H9 (cell line): ENCODE results near the gene PM20D1. TPM values are rescaled to one million over a fixed set of nuclear protein-coding genes. Genes with fewer than 3 reads are reported as not detected.

Source experiments
- DNase-seq: peaks from one replicate; pipeline ENCODE4 v3.0.0-alpha.2; 2017
- H2AFZ ChIP-seq: one replicate; pipeline ENCODE4 v1.6.1; 2013; ENCODE audit warnings: mild to moderate bottlenecking, low read length, control low read depth, moderate library complexity
- H2AK5ac ChIP-seq: 2 replicates; pipeline ENCODE4 v1.6.1; 2013; ENCODE audit warnings: low read length, control low read depth, mixed read lengths; ENCODE audit not compliant: insufficient read length
- H2BK120ac ChIP-seq: one replicate; pipeline ENCODE4 v1.6.1; 2013; ENCODE audit warnings: low read depth, mild to moderate bottlenecking, low read length, control low read depth, inconsistent platforms; ENCODE audit not compliant: poor library complexity, severe bottlenecking
- H2BK12ac ChIP-seq: 2 replicates; pipeline ENCODE4 v1.6.1; 2013; ENCODE audit warnings: low read length, control low read depth, mixed read lengths, low read depth; ENCODE audit not compliant: insufficient read length
- H2BK15ac ChIP-seq: 2 replicates; pipeline ENCODE4 v1.6.1; 2013; ENCODE audit warnings: low read depth, low read length, control low read depth
- H2BK20ac ChIP-seq: one replicate; pipeline ENCODE4 v1.6.1; 2013; ENCODE audit warnings: low read depth, mild to moderate bottlenecking, low read length, control low read depth, inconsistent platforms; ENCODE audit not compliant: poor library complexity, severe bottlenecking
- H2BK5ac ChIP-seq: 2 replicates; pipeline ENCODE4 v1.6.1; 2013; ENCODE audit warnings: low read length, control low read depth, mixed read lengths; ENCODE audit not compliant: insufficient read length
- H3K14ac ChIP-seq: 2 replicates; pipeline ENCODE4 v1.6.1; 2013; ENCODE audit warnings: low read length, control low read depth; ENCODE audit not compliant: insufficient read depth
- H3K18ac ChIP-seq: 2 replicates; pipeline ENCODE4 v1.6.1; 2013; ENCODE audit warnings: low read depth, mild to moderate bottlenecking, mixed read lengths, low read length, control low read depth; ENCODE audit not compliant: insufficient read length
- H3K23ac ChIP-seq: 2 replicates; pipeline ENCODE4 v1.6.1; 2013; ENCODE audit warnings: low read length, control low read depth, mixed read lengths, low read depth; ENCODE audit not compliant: insufficient read length
- H3K23me2 ChIP-seq: 2 replicates; pipeline ENCODE4 v1.6.1; 2013; ENCODE audit warnings: low read depth, mild to moderate bottlenecking, mixed read lengths, low read length, control low read depth; ENCODE audit not compliant: insufficient read length, poor library complexity, severe bottlenecking
- H3K27ac ChIP-seq: 2 replicates; pipeline ENCODE4 v1.5.1; 2013; ENCODE audit warnings: low read length, control low read depth, mixed read lengths, low read depth; ENCODE audit not compliant: insufficient read length
- H3K27me3 ChIP-seq: 2 replicates; pipeline ENCODE4 v1.6.1; 2013; ENCODE audit warnings: low read length, control low read depth, inconsistent platforms; ENCODE audit not compliant: insufficient read depth
- H3K4ac ChIP-seq: 2 replicates; pipeline ENCODE4 v1.6.1; 2013; ENCODE audit warnings: low read depth, mild to moderate bottlenecking, control low read depth, inconsistent platforms, low read length, moderate library complexity
- H3K4me1 ChIP-seq: 2 replicates; pipeline ENCODE4 v1.6.1; 2013; ENCODE audit warnings: low read length, control low read depth, inconsistent platforms; ENCODE audit not compliant: insufficient read depth
- H3K4me2 ChIP-seq: 2 replicates; pipeline ENCODE4 v1.6.1; 2013; ENCODE audit warnings: low read length, control low read depth, mixed read lengths; ENCODE audit not compliant: insufficient read length, insufficient read depth
- H3K56ac ChIP-seq: 2 replicates; pipeline ENCODE4 v1.6.1; 2013; ENCODE audit warnings: low read depth, mild to moderate bottlenecking, mixed read lengths, low read length, control low read depth; ENCODE audit not compliant: insufficient read length
- H3K79me1 ChIP-seq: 2 replicates; pipeline ENCODE4 v1.6.1; 2013; ENCODE audit warnings: low read depth, mild to moderate bottlenecking, moderate library complexity, low read length, control low read depth, inconsistent platforms; ENCODE audit not compliant: insufficient read depth, poor library complexity, severe bottlenecking
- H3K79me2 ChIP-seq: 2 replicates; pipeline ENCODE4 v1.6.1; 2013; ENCODE audit warnings: low read length, control low read depth, inconsistent platforms; ENCODE audit not compliant: insufficient read depth
- H3K9ac ChIP-seq: 2 replicates; pipeline ENCODE4 v1.6.1; 2013; ENCODE audit warnings: low read length, control low read depth, mixed read lengths; ENCODE audit not compliant: insufficient read length; ENCODE audit errors: extremely low read depth
- H3K9me3 ChIP-seq: one replicate; pipeline ENCODE4 v1.6.1; 2013; ENCODE audit warnings: low read depth, low read length, inconsistent platforms; ENCODE audit not compliant: control insufficient read depth
- H3T11ph ChIP-seq: one replicate; pipeline ENCODE4 v1.6.1; 2013; ENCODE audit warnings: mild to moderate bottlenecking, low read length, control low read depth, inconsistent platforms
- H4K20me1 ChIP-seq: one replicate; pipeline ENCODE4 v1.6.1; 2013; ENCODE audit not compliant: control insufficient read depth, insufficient read length, insufficient read depth
- H4K5ac ChIP-seq: 2 replicates; pipeline ENCODE4 v1.6.1; 2013; ENCODE audit warnings: low read depth, mild to moderate bottlenecking, mixed read lengths, low read length, control low read depth; ENCODE audit not compliant: insufficient read length
- H4K8ac ChIP-seq: replicated peaks from 2 replicates; pipeline ENCODE4 v1.6.1; 2013; ENCODE audit warnings: low read length, control low read depth, mixed read lengths, low read depth; ENCODE audit not compliant: insufficient read length
- H4K91ac ChIP-seq: 2 replicates; pipeline ENCODE4 v1.6.1; 2013; ENCODE audit warnings: low read depth, mild to moderate bottlenecking, moderate library complexity, mixed read lengths, low read length, control low read depth; ENCODE audit not compliant: insufficient read length
- H3K27ac Mint-ChIP-seq, 3 experiments: 2 replicates in 2 of 3; 3 replicates in 1 of 3; pipeline ENCODE4 v1.8.0; 2020 to 2021; ENCODE audit warnings: mixed read lengths in 3 of 3, mild to moderate bottlenecking in 1 of 3, moderate library complexity in 1 of 3
- H3K27me3 Mint-ChIP-seq: 2 replicates; pipeline ENCODE4 v1.8.0; 2021; ENCODE audit warnings: low read depth, mild to moderate bottlenecking, moderate library complexity, mixed read lengths
- H3K36me3 Mint-ChIP-seq, 3 experiments: 2 replicates in 2 of 3; 3 replicates in 1 of 3; pipeline ENCODE4 v1.8.0; 2020 to 2021; ENCODE audit warnings: low read depth in 3 of 3, mixed read lengths in 3 of 3; ENCODE audit not compliant: insufficient read depth in 1 of 3
- H3K4me1 Mint-ChIP-seq, 2 experiments: 2 replicates each; pipeline ENCODE4 v1.8.0; 2020; ENCODE audit warnings: mixed read lengths in 2 of 2
- H3K4me3 Mint-ChIP-seq, 2 experiments: 2 replicates in 1 of 2; 3 replicates in 1 of 2; pipeline ENCODE4 v1.8.0; 2020 to 2021; ENCODE audit warnings: mild to moderate bottlenecking in 2 of 2, mixed read lengths in 2 of 2, moderate library complexity in 1 of 2
- H3K9me3 Mint-ChIP-seq, 2 experiments: 2 replicates in 1 of 2; 3 replicates in 1 of 2; pipeline ENCODE4 v1.8.0; 2020; ENCODE audit warnings: mild to moderate bottlenecking in 2 of 2, mixed read lengths in 2 of 2, moderate library complexity in 1 of 2
- WGBS: extraction: QIAGEN DNeasy Blood & Tissue Kit; methylation state at CpG from one replicate; pipeline ENCODE4 v1.1.7; 2013; ENCODE audit warnings: missing lambda C conversion rate, low lambda C conversion rate, mixed read lengths; ENCODE audit not compliant: insufficient read length; ENCODE audit errors: extremely low coverage; 5-methylcytosine and 5-hydroxymethylcytosine counted together
- total RNA-seq: library from RNA; stranded (reverse); gene quantifications from 2 replicates; pipeline ENCODE4 v1.2.1, GENCODE V29; 2021
- TF ChIP-seq, protein P1 (sequence below): fragments of 200-600 bp; sonication (generic); conservative IDR thresholded peaks from 3 replicates; pipeline ENCODE4 v1.8.0; 2021; ENCODE audit warnings: antibody characterized with exemption, mild to moderate bottlenecking

PM20D1 gene
- total RNA-seq, 1 experiment from 2014 or later = not detected

DNA sequence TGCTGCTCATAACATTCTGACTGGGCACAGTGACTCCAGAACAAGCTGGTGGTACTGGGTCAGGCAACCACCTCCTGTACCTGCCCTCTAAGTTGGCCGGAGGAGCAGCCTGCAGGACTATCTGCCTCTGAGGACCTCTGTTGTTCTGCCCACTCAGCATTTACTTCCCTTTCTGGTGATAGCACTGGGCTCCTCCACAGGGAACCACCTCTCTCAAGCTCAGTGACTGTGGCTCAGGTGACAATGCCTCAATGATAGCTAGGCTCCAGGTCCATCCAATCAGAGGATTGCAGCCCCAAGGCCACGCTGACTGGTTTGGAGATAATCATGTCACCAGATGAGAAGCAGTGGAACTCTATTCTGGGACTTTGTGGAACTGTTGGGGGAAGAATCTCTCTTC, 52.8 kb downstream of the PM20D1 start:
- no peak overlapping the region for H3K27ac ChIP-seq
- no peak overlapping the region for H2AK5ac ChIP-seq
- H4K5ac ChIP-seq = no peak overlapping the region
- H3K79me1 ChIP-seq = no peaks in the 10 kb centered on the region
- H3K23ac ChIP-seq = no peak overlapping the region
- H2BK5ac ChIP-seq = no peak overlapping the region
- Mint-ChIP-seq H3K9me3 (no peaks in the 10 kb centered on the region), H3K27ac (no peak overlapping the region), H3K36me3 (peaks cover 11 to 51% (median 50%) of the 10 kb centered on the region in 3 experiments; a peak in 6 of 7 replicates), H3K4me1 (peaks cover 8 to 13% of the 10 kb centered on the region in 2 experiments), H3K27me3 (no peaks in the 10 kb centered on the region), H3K4me3 (no peak overlapping the region)
- H2BK120ac ChIP-seq = no peak overlapping the region
- H3K4me1 ChIP-seq = no peaks in the 10 kb centered on the region
- H2BK15ac ChIP-seq = no peak overlapping the region
- H3K14ac ChIP-seq = no peak overlapping the region
- no peaks in the 10 kb centered on the region for H3K79me2 ChIP-seq
- no peak overlapping the region for H2BK20ac ChIP-seq
- H2BK12ac ChIP-seq = no peak overlapping the region
- TF ChIP-seq, protein P1, sequence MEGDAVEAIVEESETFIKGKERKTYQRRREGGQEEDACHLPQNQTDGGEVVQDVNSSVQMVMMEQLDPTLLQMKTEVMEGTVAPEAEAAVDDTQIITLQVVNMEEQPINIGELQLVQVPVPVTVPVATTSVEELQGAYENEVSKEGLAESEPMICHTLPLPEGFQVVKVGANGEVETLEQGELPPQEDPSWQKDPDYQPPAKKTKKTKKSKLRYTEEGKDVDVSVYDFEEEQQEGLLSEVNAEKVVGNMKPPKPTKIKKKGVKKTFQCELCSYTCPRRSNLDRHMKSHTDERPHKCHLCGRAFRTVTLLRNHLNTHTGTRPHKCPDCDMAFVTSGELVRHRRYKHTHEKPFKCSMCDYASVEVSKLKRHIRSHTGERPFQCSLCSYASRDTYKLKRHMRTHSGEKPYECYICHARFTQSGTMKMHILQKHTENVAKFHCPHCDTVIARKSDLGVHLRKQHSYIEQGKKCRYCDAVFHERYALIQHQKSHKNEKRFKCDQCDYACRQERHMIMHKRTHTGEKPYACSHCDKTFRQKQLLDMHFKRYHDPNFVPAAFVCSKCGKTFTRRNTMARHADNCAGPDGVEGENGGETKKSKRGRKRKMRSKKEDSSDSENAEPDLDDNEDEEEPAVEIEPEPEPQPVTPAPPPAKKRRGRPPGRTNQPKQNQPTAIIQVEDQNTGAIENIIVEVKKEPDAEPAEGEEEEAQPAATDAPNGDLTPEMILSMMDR = no peak
- H3K4me2 ChIP-seq = no peak overlapping the region
- no peaks in the 10 kb centered on the region for H3K23me2 ChIP-seq
- no peak overlapping the region for H4K8ac ChIP-seq
- H4K91ac ChIP-seq = no peak overlapping the region
- H3K9me3 ChIP-seq = no peaks in the 10 kb centered on the region
- no peak overlapping the region for H3K56ac ChIP-seq
- no peak overlapping the region for H3T11ph ChIP-seq
- no peak overlapping the region for H2AFZ ChIP-seq
- no CpG with 5 or more reads among the region's 2 CpGs for WGBS
- no peak overlapping the region for H3K9ac ChIP-seq
- DNase-seq = no peak
- H3K18ac ChIP-seq = no peak overlapping the region
- no peaks in the 10 kb centered on the region for H3K27me3 ChIP-seq
- H4K20me1 ChIP-seq = no peaks in the 10 kb centered on the region
- H3K4ac ChIP-seq = no peak overlapping the region
